Activated CD8-positive, alpha-beta T cell treated with anti-CD3 and anti-CD28 coated beads for 36 hours (primary cell): Measurements from ENCODE around the gene PNPLA7. TPM values are rescaled to one million over a fixed set of nuclear protein-coding genes. Genes with fewer than 3 reads are reported as not detected.
"Not testable (repeated sequence)": the region's sequence is repeated elsewhere in the genome, so short reads cannot be mapped to it uniquely, and the experiment has no call there.

Experiments used
- ATAC-seq: fragments of 200-7000 bp; cut with Tn5 transposase; one replicate; pipeline ENCODE4 v1.10.0; 2021; ENCODE audit warnings: mild to moderate bottlenecking, moderate library complexity
- CTCF ChIA-PET: fragments of 350-600 bp; sonication (Branson Sonifier 250); formaldehyde crosslinking; loops from one replicate; lab custom pipeline; 2021; ENCODE audit warnings: antibody characterized with exemption; lab: Charles Lee
- POLR2A ChIA-PET: fragments of 350-600 bp; sonication (Branson Sonifier 250); formaldehyde crosslinking; loops from one replicate; lab custom pipeline; 2021; ENCODE audit warnings: antibody characterized with exemption; lab: Charles Lee
- DNase-seq: peaks from one replicate; pipeline ENCODE4 v3.0.0-alpha.2; 2020
- H3K27ac Mint-ChIP-seq: one replicate; pipeline ENCODE4 v1.8.0; 2021; ENCODE audit warnings: mild to moderate bottlenecking, mixed read lengths
- H3K27me3 Mint-ChIP-seq: one replicate; pipeline ENCODE4 v1.8.0; 2021; ENCODE audit warnings: mixed read lengths
- H3K36me3 Mint-ChIP-seq: one replicate; pipeline ENCODE4 v1.8.0; 2021; ENCODE audit warnings: low read depth, mixed read lengths
- H3K4me1 Mint-ChIP-seq: one replicate; pipeline ENCODE4 v1.8.0; 2021; ENCODE audit warnings: low read depth, mixed read lengths
- H3K4me3 Mint-ChIP-seq: one replicate; pipeline ENCODE4 v1.8.0; 2021; ENCODE audit warnings: mild to moderate bottlenecking, moderate library complexity, mixed read lengths
- H3K9me3 Mint-ChIP-seq: one replicate; pipeline ENCODE4 v1.8.0; 2021; ENCODE audit warnings: mixed read lengths
- CTCF ChIP-seq: fragments of 200-600 bp; IDR thresholded peaks from one replicate; pipeline ENCODE4 v1.8.0; 2022; ENCODE audit warnings: antibody characterized with exemption, mild to moderate bottlenecking
- intact Hi-C: fragments of 100-400 bp; cut with micrococcal nuclease; formaldehyde crosslinking; loops from one replicate; pipeline ENCODE4 v1.10.0; 2022
- total RNA-seq, 2 experiments: library from RNA; stranded (reverse); gene quantifications; one replicate each; pipeline ENCODE4 v1.2.3, GENCODE V29; 2021

Gene PNPLA7
- total RNA-seq, 2 experiments from 2014 or later, result 4.8 to 5.0 TPM

- Mint-ChIP-seq H3K4me1 (peaks cover 25% of the 10 kb centered on the region), H3K36me3 (peaks cover 19% of the 10 kb centered on the region), H3K27me3 (no peaks in the 10 kb centered on the region), H3K9me3 (peaks cover 11% of the 10 kb centered on the region), H3K4me3 (no peak overlapping the region), H3K27ac (peak overlapping the region; percentile 91)
- DNase-seq (no peak), ATAC-seq (no peak)
- POLR2A ChIA-PET, result interaction anchor here (1.2 kb wide), 1 partner anchor 32 kb away, joined by 3 read pairs; no protein-coding TSS in a partner anchor
- intact Hi-C loops, result no loop called here
- TF ChIP-seq CTCF, result no peak
- CTCF ChIA-PET, result interaction anchor here (0.9 to 1.7 kb wide), 4 partner anchors 12 to 41 kb away, joined by 3 to 4 read pairs (median 4); partner anchors contain the start of gene DPH7
These were observed 12.1 kb downstream of the PNPLA7 start for GRCh38 chr9:137538058-137538457.

GRCh38 chr9:137536594-137537131 is 13.5 kb downstream of the PNPLA7 start:
- intact Hi-C loops, H3K4me3 Mint-ChIP-seq, H3K27me3 Mint-ChIP-seq: not testable (repeated sequence)
- ChIA-PET POLR2A (interaction anchor here (0.6 to 1.5 kb wide), 2 partner anchors 12 to 106 kb away, joined by 3 read pairs; no protein-coding TSS in a partner anchor), CTCF (interaction anchor here (0.7 to 1.8 kb wide), 3 partner anchors 9 to 42 kb away, joined by 4 read pairs; partner anchors contain the start of gene DPH7)
- ATAC-seq, result peak; percentile 38
- peaks cover 25% of the 10 kb centered on the region for H3K4me1 Mint-ChIP-seq
- DNase-seq, result peak; percentile 66
- peaks cover 11% of the 10 kb centered on the region for H3K9me3 Mint-ChIP-seq
- peak overlapping the region; percentile 91 for H3K27ac Mint-ChIP-seq
- peaks cover 19% of the 10 kb centered on the region for H3K36me3 Mint-ChIP-seq

- TF ChIP-seq CTCF, result peak; percentile 28
- peaks cover 25% of the 10 kb centered on the region for H3K4me1 Mint-ChIP-seq
- ATAC-seq (no peak), DNase-seq (no peak)
- ChIA-PET POLR2A (interaction anchor here (1.1 kb wide), 1 partner anchor 10 kb away, joined by 5 read pairs; no protein-coding TSS in a partner anchor), CTCF (interaction anchor here (0.6 to 2.0 kb wide), 10 partner anchors 8 to 233 kb away, joined by 3 to 12 read pairs (median 4); partner anchors contain the start of genes EXD3, MRPL41, NOXA1 and NRARP)
- H3K36me3 Mint-ChIP-seq, result peaks cover 19% of the 10 kb centered on the region
- no peaks in the 10 kb centered on the region for H3K27me3 Mint-ChIP-seq
- peak overlapping the region; percentile 67 for H3K27ac Mint-ChIP-seq
- H3K4me3 Mint-ChIP-seq, result no peak overlapping the region
- intact Hi-C loops, result no loop called here
- peaks cover 11% of the 10 kb centered on the region for H3K9me3 Mint-ChIP-seq
These were observed 15.1 kb downstream of the PNPLA7 start for GRCh38 chr9:137535120-137535428.

GRCh38 chr9:137534256-137535119 is 15.7 kb downstream of the PNPLA7 start:
- ChIA-PET POLR2A (interaction anchor here (1.1 kb wide), 1 partner anchor 10 kb away, joined by 5 read pairs; no protein-coding TSS in a partner anchor), CTCF (interaction anchor here (0.6 to 2.0 kb wide), 10 partner anchors 9 to 232 kb away, joined by 3 to 12 read pairs (median 4); partner anchors contain the start of genes EXD3, MRPL41, NOXA1 and NRARP)
- Mint-ChIP-seq H3K4me1 (peaks cover 25% of the 10 kb centered on the region), H3K27ac (peak overlapping the region; percentile 67), H3K36me3 (peaks cover 19% of the 10 kb centered on the region), H3K9me3 (peaks cover 11% of the 10 kb centered on the region), H3K4me3 (no peak overlapping the region), H3K27me3 (no peaks in the 10 kb centered on the region)
- TF ChIP-seq CTCF, result peak; percentile 67
- ATAC-seq (peak; percentile 74), DNase-seq (peak; percentile 49)
- intact Hi-C loops, result no loop called here

- Mint-ChIP-seq H3K36me3 (peaks cover 19% of the 10 kb centered on the region), H3K4me1 (peaks cover 29% of the 10 kb centered on the region), H3K9me3 (peaks cover 11% of the 10 kb centered on the region)
- intact Hi-C loops, H3K27ac Mint-ChIP-seq, DNase-seq, ATAC-seq, CTCF ChIA-PET, POLR2A ChIA-PET, H3K27me3 Mint-ChIP-seq, H3K4me3 Mint-ChIP-seq: not testable (repeated sequence)
These were observed 17.2 kb downstream of the PNPLA7 start for GRCh38 chr9:137532891-137533468.
